Prostate gland (tissue), 2 donors: Measurements from ENCODE around the gene CHADL. TPM values are rescaled to one million over a fixed set of nuclear protein-coding genes. Genes with fewer than 3 reads are reported as not detected.
A peak's percentile ranks its signal among the peaks of the same experiment; 100 is the strongest.

Experiments used
- DNase-seq: peaks from one replicate; pipeline ENCODE4 v3.0.0-alpha.2; 2019; ENCODE audit warnings: low spot score
- H3K27ac ChIP-seq, 2 donors: fragments of 200-600 bp; sonication (generic); 2 replicates each; pipeline ENCODE4 v1.5.1; 2017 to 2019
- H3K27me3 ChIP-seq: fragments of 200-600 bp; sonication (generic); replicated peaks from 2 replicates; pipeline ENCODE4 v1.5.1; 2019; ENCODE audit not compliant: insufficient read depth
- H3K36me3 ChIP-seq, 2 donors: fragments of 200-600 bp; sonication (generic); 1 replicate in 1 of 2; 2 replicates in 1 of 2; pipeline versions ENCODE4 v1.5.1 to v1.8.1; 2017 to 2019
- H3K4me1 ChIP-seq: fragments of 200-600 bp; sonication (generic); replicated peaks from 2 replicates; pipeline ENCODE4 v1.5.1; 2019
- H3K4me3 ChIP-seq, 2 donors: fragments of 200-600 bp; sonication (generic); 2 replicates each; pipeline ENCODE4 v1.5.1; 2017 to 2019
- H3K9me3 ChIP-seq: fragments of 200-600 bp; sonication (generic); 2 replicates; pipeline ENCODE4 v1.5.1; 2017
- POLR2A ChIP-seq: fragments of 450-650 bp; IDR thresholded peaks from one replicate; pipeline ENCODE4 v1.6.1; 2016; ENCODE audit warnings: antibody characterized with exemption, mild to moderate bottlenecking
- POLR2AphosphoS5 ChIP-seq: sonication (generic); formaldehyde crosslinking; IDR thresholded peaks from one replicate; pipeline ENCODE4 v1.6.1; 2017; ENCODE audit warnings: antibody characterized with exemption
- WGBS: methylation state at CpG from one replicate; pipeline ENCODE4 v1.1.5; 2018; 5-methylcytosine and 5-hydroxymethylcytosine counted together
- intact Hi-C: fragments of 100-400 bp; cut with DNase I; formaldehyde crosslinking; loops from one replicate; pipeline ENCODE4 v1.14.2; 2022
- total RNA-seq, 2 donors: library from RNA; depleted of rRNA; stranded (reverse); fragments of >200 nt; gene quantifications; one replicate each; pipeline ENCODE4 v1.1.0, GENCODE V29; 2016
- TF ChIP-seq, protein P1 (sequence below), 4 experiments: fragments of 200-600 bp in 2 of 4; fragments of 450-650 bp in 2 of 4; sonication (generic) in 2 of 4; IDR thresholded peaks; 1 replicate in 3 of 4; 2 replicates in 1 of 4; pipeline ENCODE4 v1.5.1; 2016 to 2019; ENCODE audit warnings: antibody characterized with exemption in 4 of 4, mild to moderate bottlenecking in 2 of 4, moderate library complexity in 2 of 4

CHADL gene
- total RNA-seq, 2 donors from 2014 or later = 8.2 to 19.0 TPM

DNA sequence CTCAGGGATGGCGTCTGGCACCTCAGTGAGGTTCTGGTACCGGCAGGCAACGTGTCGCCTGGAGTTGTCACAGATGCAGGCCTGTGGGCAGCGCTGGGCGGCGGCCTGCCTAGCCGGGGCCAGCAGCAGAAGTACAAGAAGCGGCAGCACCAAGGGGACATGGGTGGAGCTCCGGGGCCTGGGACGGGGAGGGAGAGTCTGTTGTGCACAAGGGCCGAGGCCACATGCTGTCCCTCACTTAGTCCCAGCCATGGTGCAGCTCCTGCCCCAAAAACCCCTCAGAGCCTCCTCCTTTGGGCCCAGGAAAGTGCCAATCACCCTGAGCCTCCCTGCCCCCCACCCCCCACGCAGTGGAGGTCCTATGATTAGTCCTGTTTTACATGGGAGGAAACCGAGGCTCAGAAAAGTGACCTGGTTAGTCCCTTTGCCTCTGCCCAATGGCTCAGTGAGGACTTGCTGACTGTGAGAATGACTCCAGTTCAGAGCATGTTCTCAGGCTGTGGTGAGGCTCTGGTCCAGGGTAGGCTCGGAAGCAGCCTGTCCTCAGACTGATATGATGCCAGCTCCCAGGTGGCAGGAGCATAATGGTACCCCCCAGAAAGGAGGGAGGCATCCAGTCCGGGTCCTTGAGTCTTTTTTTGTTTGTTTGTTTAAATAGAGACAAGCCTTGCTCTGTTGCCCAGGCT lies 1.1 kb downstream of the CHADL start:
- Histone ChIP-seq H3K4me3 (no peak overlapping the region), H3K9me3 (no peaks in the 10 kb centered on the region), H3K27me3 (no peaks in the 10 kb centered on the region), H3K27ac (no peak overlapping the region), H3K4me1 (peaks cover 7% of the 10 kb centered on the region), H3K36me3 (no peaks in the 10 kb centered on the region)
- intact Hi-C loops = loop anchor here (5.0 kb wide), 1 partner anchor 317 kb away; no protein-coding TSS in a partner anchor
- 75% methylated on average over 16 of the region's 16 CpGs for WGBS
- no peak for DNase-seq
- TF ChIP-seq, protein P1, sequence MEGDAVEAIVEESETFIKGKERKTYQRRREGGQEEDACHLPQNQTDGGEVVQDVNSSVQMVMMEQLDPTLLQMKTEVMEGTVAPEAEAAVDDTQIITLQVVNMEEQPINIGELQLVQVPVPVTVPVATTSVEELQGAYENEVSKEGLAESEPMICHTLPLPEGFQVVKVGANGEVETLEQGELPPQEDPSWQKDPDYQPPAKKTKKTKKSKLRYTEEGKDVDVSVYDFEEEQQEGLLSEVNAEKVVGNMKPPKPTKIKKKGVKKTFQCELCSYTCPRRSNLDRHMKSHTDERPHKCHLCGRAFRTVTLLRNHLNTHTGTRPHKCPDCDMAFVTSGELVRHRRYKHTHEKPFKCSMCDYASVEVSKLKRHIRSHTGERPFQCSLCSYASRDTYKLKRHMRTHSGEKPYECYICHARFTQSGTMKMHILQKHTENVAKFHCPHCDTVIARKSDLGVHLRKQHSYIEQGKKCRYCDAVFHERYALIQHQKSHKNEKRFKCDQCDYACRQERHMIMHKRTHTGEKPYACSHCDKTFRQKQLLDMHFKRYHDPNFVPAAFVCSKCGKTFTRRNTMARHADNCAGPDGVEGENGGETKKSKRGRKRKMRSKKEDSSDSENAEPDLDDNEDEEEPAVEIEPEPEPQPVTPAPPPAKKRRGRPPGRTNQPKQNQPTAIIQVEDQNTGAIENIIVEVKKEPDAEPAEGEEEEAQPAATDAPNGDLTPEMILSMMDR (IDR thresholded peaks at IDR 0.05) = no peak
- TF ChIP-seq POLR2AphosphoS5 (no peak), POLR2A (no peak)

DNA sequence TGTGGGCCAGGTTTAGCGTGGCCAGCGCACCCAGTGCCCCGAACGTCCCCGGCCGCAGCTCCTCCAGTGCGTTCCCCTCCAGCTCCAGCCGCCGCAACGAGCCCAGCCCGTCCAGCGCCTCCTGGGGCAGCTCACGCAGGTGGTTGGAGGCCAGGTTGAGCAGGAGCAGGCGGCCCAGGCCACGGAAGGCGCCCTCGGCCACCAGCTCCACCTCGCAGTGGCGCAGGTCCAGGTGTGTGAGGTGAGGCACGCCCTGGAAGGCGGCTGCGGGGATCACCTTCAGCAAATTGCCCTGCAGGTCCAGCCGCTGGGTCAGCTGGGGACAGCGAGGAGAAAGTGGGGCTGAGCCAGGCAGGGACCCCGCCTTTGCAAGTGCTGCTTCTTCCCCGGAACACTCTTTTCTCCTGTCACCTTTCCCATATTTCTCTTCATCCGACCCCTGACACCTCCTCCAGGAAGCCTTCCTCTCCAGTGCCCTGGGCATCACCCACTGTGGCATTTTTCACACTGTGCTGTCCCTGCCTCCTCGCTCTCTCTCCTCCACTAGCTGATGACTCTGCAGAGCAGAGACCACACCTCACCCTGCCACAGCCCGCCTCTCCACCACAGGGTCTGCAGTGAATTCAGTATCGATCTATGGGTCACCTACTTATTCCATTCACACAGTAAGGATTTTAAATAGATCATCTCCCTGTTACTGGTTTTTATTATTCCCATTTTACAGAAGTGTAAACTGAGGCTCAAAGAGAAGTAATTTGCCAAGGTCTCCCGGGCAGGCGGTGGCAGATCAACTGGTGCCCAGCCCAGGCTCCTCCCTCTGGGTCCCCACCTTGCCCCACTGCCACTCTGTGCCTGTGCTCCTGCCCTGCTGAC lies 1.9 kb downstream of the CHADL start:
- Histone ChIP-seq H3K27ac (peak overlapping the region; percentile 68 to 75), H3K4me3 (no peak overlapping the region), H3K36me3 (no peaks in the 10 kb centered on the region), H3K9me3 (no peaks in the 10 kb centered on the region), H3K27me3 (no peaks in the 10 kb centered on the region), H3K4me1 (peaks cover 7% of the 10 kb centered on the region)
- intact Hi-C loops = loop anchor here (5.0 kb wide), 1 partner anchor 317 kb away; no protein-coding TSS in a partner anchor
- TF ChIP-seq, protein P1 (IDR thresholded peaks at IDR 0.05) = no peak
- TF ChIP-seq POLR2A (peak; percentile 13), POLR2AphosphoS5 (no peak)
- no peak for DNase-seq
- WGBS = 78% methylated on average over 32 of the region's 32 CpGs

DNA sequence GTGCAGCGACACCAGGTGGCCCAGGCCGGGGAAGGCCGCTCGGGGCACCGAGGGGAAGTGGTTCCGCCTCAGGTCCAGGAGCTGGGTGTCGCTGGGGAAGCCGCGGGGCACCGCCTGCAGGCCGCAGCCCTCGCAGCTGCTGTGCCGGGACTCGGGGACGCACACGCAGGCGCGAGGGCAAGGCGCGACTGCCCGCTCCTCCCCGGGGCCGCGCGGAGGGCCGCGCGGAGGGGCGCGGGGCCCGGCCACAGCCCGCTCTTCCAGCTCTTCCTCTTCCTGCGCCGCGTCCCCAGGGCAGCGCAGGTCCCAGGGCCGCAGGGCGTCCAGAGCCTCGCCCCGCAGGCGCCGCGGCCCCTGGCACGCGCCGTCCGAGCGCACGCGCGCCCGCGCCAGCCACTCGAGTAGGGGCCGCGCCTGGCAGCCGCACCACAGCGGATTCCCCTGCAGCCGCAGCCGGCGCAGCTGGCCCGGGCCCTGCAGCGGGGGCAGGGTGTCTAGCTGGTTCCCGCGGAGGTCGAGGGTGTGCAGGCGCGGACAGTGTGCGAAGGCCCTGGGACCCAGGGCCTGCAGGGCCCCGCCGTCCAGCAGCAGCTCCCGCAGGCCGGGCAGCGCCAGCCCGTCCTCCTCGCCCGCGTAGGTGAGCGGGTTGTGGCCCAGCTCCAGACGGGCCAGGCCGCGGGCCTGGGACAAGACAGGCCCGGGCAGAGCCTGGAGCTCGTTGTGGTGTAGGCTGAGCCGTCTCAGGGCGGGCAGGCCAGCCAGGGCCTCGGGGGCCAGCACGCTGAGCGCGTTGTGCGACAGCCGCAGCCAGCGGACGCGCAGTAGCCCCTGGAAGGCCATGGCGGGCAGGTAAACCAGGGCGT lies 2.8 kb downstream of the CHADL start:
- Histone ChIP-seq H3K4me3 (peak overlapping the region; percentile 33 to 38), H3K27me3 (no peaks in the 10 kb centered on the region), H3K9me3 (no peaks in the 10 kb centered on the region), H3K36me3 (no peaks in the 10 kb centered on the region), H3K4me1 (peaks cover 7% of the 10 kb centered on the region), H3K27ac (peak overlapping the region; percentile 68 to 75)
- WGBS = 13% methylated on average over 54 of the region's 97 CpGs
- TF ChIP-seq, protein P1 (IDR thresholded peaks at IDR 0.05) = peak; percentile 24 to 86 (median 56)
- peak; percentile 48 for TF ChIP-seq POLR2AphosphoS5
- no peak for TF ChIP-seq POLR2A
- peak; percentile 75 for DNase-seq
- intact Hi-C loops = loop anchor here (5.0 kb wide), 1 partner anchor 316 kb away; no protein-coding TSS in a partner anchor

DNA sequence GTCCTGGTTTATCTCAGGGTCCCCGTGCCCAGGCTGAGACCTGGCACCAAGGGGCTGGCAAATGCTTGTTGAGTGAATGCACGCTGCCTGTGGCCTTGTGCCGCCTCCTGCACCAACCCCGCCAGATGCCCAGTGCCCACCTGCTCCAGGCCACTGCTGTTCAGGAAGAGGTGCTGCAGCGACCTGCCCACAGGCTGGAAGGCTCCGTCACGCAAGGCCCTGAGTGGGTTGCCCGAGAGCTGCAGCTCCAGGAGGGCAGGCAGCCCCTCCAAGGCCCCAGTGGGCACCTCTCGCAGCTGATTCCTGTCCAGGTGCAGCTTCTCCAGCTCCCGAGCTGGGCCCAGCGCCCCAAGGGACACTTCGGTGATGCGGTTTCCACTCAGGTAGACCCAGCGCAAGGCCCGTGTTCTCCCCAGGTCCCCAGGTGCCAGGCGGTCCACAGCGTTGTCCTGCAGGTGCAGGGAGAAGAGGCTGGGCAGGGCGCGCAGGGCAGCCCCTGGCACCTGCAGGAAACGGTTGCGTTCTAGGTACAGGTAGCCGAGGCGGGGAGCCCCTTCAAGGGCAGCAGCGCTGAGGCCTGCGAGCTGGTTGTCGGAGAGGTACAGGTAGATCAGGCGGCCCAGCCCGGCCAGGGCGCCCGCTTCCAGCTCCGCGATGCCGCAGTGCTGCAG lies 3.6 kb downstream of the CHADL start:
- H3K36me3 ChIP-seq = no peaks in the 10 kb centered on the region
- H3K9me3 ChIP-seq = no peaks in the 10 kb centered on the region
- H3K4me1 ChIP-seq = peaks cover 7% of the 10 kb centered on the region
- no peaks in the 10 kb centered on the region for H3K27me3 ChIP-seq
- intact Hi-C loops = loop anchor here (5.0 kb wide), 1 partner anchor 315 kb away; no protein-coding TSS in a partner anchor
- WGBS = 54% methylated on average over 29 of the region's 33 CpGs
- no peak for DNase-seq
- TF ChIP-seq, protein P1 (IDR thresholded peaks at IDR 0.05) = no peak
- TF ChIP-seq POLR2A (no peak), POLR2AphosphoS5 (no peak)
- H3K4me3 ChIP-seq = peak overlapping the region; percentile 33 to 38
- H3K27ac ChIP-seq = peak overlapping the region; percentile 68 to 75
